ENCODE data around the gene TBCK. TPM values are rescaled to one million over a fixed set of nuclear protein-coding genes. Genes with fewer than 3 reads are reported as not detected.

Gene TBCK
- polyA plus RNA-seq, 1 experiment = 36.3 TPM

GRCh38 chr4:106302062-106302438 is 14.0 kb downstream of the TBCK start:
- peaks cover 2% of the 10 kb centered on the region; the same call in 1 of the 2 replicates for H3K36me3 ChIP-seq (ENCODE audit: control insufficient read depth, insufficient read depth, low read length)
- ChIA-PET CTCF (interaction anchor here (2.1 kb wide), 1 partner anchor 13 kb away, joined by 6 read pairs; no protein-coding TSS in a partner anchor), POLR2A (no interaction called here)
- H3K4me3 ChIP-seq (ENCODE audit: low read depth, low read length) = no peak overlapping the region
- H3K27me3 ChIP-seq (ENCODE audit: control insufficient read depth, insufficient read depth, low read length) = no peaks in the 10 kb centered on the region
- no peak for TF ChIP-seq CTCF (IDR thresholded peaks at IDR 0.05; ENCODE audit: insufficient read depth, low read depth, low read length)
- DNase-seq (ENCODE audit: low read depth) = no peak

DNA sequence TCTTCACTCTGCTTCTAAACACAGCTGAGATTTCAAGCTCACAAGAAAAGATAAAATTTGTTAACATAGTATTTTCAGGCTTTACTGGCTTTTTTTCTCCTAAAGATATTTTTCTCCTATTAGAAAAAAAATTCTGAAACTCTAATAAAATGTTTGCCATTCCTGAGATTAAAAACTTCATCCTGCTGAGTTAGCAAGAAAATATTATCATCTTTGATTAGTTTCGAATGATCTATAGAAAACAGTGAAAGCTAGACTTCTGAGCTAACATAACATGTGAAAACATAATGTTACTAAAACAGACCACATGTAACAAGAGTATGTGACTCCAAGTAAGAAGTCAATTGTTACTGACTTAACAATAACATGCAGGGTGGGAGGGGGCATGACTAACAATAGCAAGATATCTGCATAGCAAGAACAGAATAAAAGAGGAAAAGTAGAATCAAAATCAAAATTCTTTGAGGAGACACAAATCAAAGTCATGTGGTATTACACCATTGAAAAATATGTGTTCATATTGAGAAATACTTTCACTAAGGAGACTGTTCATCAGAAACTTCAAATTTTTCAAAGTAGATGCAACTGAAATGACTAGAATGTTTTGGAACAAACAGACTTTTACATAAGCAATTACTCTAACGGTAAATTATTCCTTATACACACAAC is 14.5 kb downstream of the TBCK start:
- no peak for DNase-seq (ENCODE audit: low read depth)
- no peak for TF ChIP-seq CTCF (IDR thresholded peaks at IDR 0.05; ENCODE audit: insufficient read depth, low read depth, low read length)
- Histone ChIP-seq H3K36me3 (ENCODE audit: control insufficient read depth, insufficient read depth, low read length) (peaks cover 2% of the 10 kb centered on the region; the same call in 1 of the 2 replicates), H3K27me3 (ENCODE audit: control insufficient read depth, insufficient read depth, low read length) (no peaks in the 10 kb centered on the region), H3K4me3 (ENCODE audit: low read depth, low read length) (no peak overlapping the region)
- CTCF ChIA-PET = interaction anchor here (2.1 kb wide), 1 partner anchor 12 kb away, joined by 6 read pairs; no protein-coding TSS in a partner anchor
- POLR2A ChIA-PET = no interaction called here

- no peak for TF ChIP-seq CTCF (IDR thresholded peaks at IDR 0.05; ENCODE audit: insufficient read depth, low read depth, low read length)
These were observed 16.0 kb downstream of the TBCK start for GRCh38 chr4:106299977-106300376.

GRCh38 chr4:106297245-106298035 is 18.6 kb downstream of the TBCK start:
- no peak overlapping the region for H3K4me3 ChIP-seq (ENCODE audit: low read depth, low read length)
- H3K36me3 ChIP-seq (ENCODE audit: control insufficient read depth, insufficient read depth, low read length) = peaks cover 5% of the 10 kb centered on the region
- no peak for TF ChIP-seq CTCF (IDR thresholded peaks at IDR 0.05; ENCODE audit: insufficient read depth, low read depth, low read length)
- POLR2A ChIA-PET = no interaction called here
- CTCF ChIA-PET = interaction anchor here (1.0 kb wide), 1 partner anchor 17 kb away, joined by 4 read pairs; no protein-coding TSS in a partner anchor
- DNase-seq (ENCODE audit: low read depth) = no peak
- no peaks in the 10 kb centered on the region for H3K27me3 ChIP-seq (ENCODE audit: control insufficient read depth, insufficient read depth, low read length)

More at GRCh38 chr4:106299977-106300376, 16.0 kb downstream of the TBCK start:
- Histone ChIP-seq H3K36me3 (ENCODE audit: control insufficient read depth, insufficient read depth, low read length) (peaks cover 2% of the 10 kb centered on the region; the same call in 1 of the 2 replicates), H3K27me3 (ENCODE audit: control insufficient read depth, insufficient read depth, low read length) (no peaks in the 10 kb centered on the region), H3K4me3 (ENCODE audit: low read depth, low read length) (no peak overlapping the region)
- ChIA-PET POLR2A (no interaction called here), CTCF (no interaction called here)
- DNase-seq (ENCODE audit: low read depth) = no peak

GRCh38 chr4:106294062-106294461 is 21.9 kb downstream of the TBCK start:
- DNase-seq (ENCODE audit: low read depth) = no peak
- ChIA-PET POLR2A (no interaction called here), CTCF (no interaction called here)
- peaks cover 3% of the 10 kb centered on the region for H3K36me3 ChIP-seq (ENCODE audit: control insufficient read depth, insufficient read depth, low read length)
- no peak overlapping the region for H3K4me3 ChIP-seq (ENCODE audit: low read depth, low read length)
- TF ChIP-seq CTCF (IDR thresholded peaks at IDR 0.05; ENCODE audit: insufficient read depth, low read depth, low read length) = no peak
- H3K27me3 ChIP-seq (ENCODE audit: control insufficient read depth, insufficient read depth, low read length) = no peaks in the 10 kb centered on the region

Data from BJ (cell line).